ENCODE results near the gene AGPAT3. TPM values are rescaled to one million over a fixed set of nuclear protein-coding genes. Genes with fewer than 3 reads are reported as not detected.

Gene AGPAT3
- total and polyA plus RNA-seq, 10 of the 15 experiments (the other 5 are each of a cell fraction or from before 2014, with no cell fraction given): 1.2 to 110 (median 30.8) TPM

DNA sequence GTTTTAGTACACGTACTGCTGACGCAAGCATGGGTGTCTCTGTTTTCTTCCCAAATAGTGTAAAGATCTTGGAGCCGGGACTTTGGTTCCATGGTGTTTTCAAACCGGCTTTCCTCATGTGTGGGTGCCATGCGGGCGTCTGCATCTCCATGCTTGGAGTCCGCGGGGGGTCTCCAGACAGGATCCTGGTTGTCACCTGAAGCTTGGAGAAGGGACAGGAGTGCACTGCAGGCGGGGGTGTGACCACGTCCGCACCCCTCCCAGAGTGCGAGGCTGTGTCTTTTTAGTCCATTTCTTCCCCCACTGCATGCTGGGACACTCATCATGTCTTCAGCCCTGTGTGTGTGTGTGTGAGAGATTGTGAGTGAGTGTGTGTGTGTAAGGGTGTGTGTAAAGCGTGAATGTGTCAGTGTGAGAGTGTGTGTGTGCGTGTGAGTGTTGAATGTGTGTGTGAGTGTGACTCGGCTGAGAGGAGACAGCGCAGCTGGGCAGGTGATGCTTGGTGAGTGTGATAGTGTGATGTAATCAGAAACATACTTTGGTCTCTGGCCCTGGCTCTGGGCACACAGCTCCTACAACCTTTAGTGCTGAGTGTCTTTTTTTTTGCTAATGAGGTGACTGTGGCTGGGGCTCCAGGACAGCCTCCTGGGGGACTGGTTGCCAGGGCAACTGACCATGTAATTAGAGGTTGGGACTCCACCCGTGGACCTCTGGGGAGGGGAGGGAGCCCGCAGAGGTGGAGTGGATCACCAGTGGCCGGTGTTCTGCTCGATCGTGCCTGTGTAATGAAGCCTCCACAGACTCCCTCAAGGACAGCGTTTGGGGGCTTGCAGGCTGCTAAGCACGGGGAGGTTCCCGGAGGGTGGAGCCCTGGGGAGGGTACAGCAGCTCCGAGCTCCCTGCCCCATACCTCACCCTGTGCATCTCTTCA lies 55.1 kb downstream of the AGPAT3 start (continued):
- TF ChIP-seq, protein P1, sequence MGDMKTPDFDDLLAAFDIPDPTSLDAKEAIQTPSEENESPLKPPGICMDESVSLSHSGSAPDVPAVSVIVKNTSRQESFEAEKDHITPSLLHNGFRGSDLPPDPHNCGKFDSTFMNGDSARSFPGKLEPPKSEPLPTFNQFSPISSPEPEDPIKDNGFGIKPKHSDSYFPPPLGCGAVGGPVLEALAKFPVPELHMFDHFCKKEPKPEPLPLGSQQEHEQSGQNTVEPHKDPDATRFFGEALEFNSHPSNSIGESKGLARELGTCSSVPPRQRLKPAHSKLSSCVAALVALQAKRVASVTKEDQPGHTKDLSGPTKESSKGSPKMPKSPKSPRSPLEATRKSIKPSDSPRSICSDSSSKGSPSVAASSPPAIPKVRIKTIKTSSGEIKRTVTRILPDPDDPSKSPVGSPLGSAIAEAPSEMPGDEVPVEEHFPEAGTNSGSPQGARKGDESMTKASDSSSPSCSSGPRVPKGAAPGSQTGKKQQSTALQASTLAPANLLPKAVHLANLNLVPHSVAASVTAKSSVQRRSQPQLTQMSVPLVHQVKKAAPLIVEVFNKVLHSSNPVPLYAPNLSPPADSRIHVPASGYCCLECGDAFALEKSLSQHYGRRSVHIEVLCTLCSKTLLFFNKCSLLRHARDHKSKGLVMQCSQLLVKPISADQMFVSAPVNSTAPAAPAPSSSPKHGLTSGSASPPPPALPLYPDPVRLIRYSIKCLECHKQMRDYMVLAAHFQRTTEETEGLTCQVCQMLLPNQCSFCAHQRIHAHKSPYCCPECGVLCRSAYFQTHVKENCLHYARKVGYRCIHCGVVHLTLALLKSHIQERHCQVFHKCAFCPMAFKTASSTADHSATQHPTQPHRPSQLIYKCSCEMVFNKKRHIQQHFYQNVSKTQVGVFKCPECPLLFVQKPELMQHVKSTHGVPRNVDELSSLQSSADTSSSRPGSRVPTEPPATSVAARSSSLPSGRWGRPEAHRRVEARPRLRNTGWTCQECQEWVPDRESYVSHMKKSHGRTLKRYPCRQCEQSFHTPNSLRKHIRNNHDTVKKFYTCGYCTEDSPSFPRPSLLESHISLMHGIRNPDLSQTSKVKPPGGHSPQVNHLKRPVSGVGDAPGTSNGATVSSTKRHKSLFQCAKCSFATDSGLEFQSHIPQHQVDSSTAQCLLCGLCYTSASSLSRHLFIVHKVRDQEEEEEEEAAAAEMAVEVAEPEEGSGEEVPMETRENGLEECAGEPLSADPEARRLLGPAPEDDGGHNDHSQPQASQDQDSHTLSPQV (IDR thresholded peaks at IDR 0.05): no peak
- TF ChIP-seq KDM1A (IDR thresholded peaks at IDR 0.05; ENCODE audit: borderline replicate concordance) (no peak), MYC (IDR thresholded peaks at IDR 0.05; ENCODE audit: insufficient read depth, insufficient read length, insufficient replicate concordance, low read length, severe bottlenecking) (no peak), NR2F1 (conservative IDR thresholded peaks at IDR 0.05) (peak; percentile 70)

- Histone ChIP-seq H3K4me2 (ENCODE audit: control insufficient read depth, insufficient read depth) (peak overlapping the region; percentile 73), H3K9ac (ENCODE audit: control insufficient read depth, insufficient read depth, low read length) (peak overlapping the region; percentile 62), H3K4me3 (0 out of 2 replicates have a peak overlapping the region, but pooled peaks have one; percentile 6), H3K27me3 (replicated peaks in 1 of 2; ENCODE audit: control insufficient read depth in 2 of 2, insufficient read depth in 2 of 2, low read length in 1 of 2) (no peaks in the 10 kb centered on the region), H3K27ac (ENCODE audit: control insufficient read depth, insufficient read depth) (peak overlapping the region; percentile 92), H2AFZ (ENCODE audit: control insufficient read depth, low read depth, low read length) (no peak overlapping the region), H3K9me3 (replicated peaks; ENCODE audit: control insufficient read depth, insufficient read depth, low read length) (no peaks in the 10 kb centered on the region), H3K36me3 (ENCODE audit: control insufficient read depth in 2 of 2, insufficient read depth in 2 of 2, low read length in 1 of 2) (peaks cover 0 to 23% of the 10 kb centered on the region in 2 experiments; a peak in 3 of 4 replicates), H3K79me2 (ENCODE audit: control insufficient read depth, insufficient read depth, low read length) (peaks cover 84% of the 10 kb centered on the region), H4K20me1 (ENCODE audit: control insufficient read depth, insufficient read depth) (no peaks in the 10 kb centered on the region), H3K4me1 (ENCODE audit: control insufficient read depth, insufficient read depth, low read length) (peaks cover 27% of the 10 kb centered on the region)
- ChIA-PET RAD21 (ENCODE audit: unreplicated experiment) (interaction anchor here (0.7 to 2.6 kb wide), 17 partner anchors 9 to 276 kb away, joined by 3 to 24 read pairs (median 6); partner anchors contain the start of gene RRP1), POLR2A (interaction anchor here (0.6 to 3.7 kb wide), 11 partner anchors 10 to 116 kb away, joined by 3 to 31 read pairs (median 4); partner anchors contain the start of gene TRAPPC10), SMC1A (ENCODE audit: uncharacterized antibody, unreplicated experiment) (interaction anchor here (0.7 to 2.6 kb wide), 14 partner anchors 9 to 205 kb away, joined by 3 to 34 read pairs (median 4); no protein-coding TSS in a partner anchor), CTCF (interaction anchor here (0.7 to 3.3 kb wide), 5 partner anchors 9 to 92 kb away, joined by 3 to 24 read pairs (median 5); no protein-coding TSS in a partner anchor)
- FAIRE-seq (no peak), DNase-seq (ENCODE audit: low read depth, low spot score) (peak; percentile 39), ATAC-seq (peak; percentile 51)
- no TSS peak for BruUV-seq (replicated peaks)
- intact Hi-C loops (cut with micrococcal nuclease; ENCODE audit: unreplicated experiment): loop anchor here (1.0 to 5.0 kb wide), 2 partner anchors 36 to 254 kb away; no protein-coding TSS in a partner anchor
- 77% methylated on average over 10 of the region's 10 CpGs for WGBS (ENCODE audit: insufficient coverage, insufficient replicate concordance, low lambda C conversion rate, missing lambda C conversion rate)
- in situ Hi-C loops (cut with MboI): loop anchor here (5.0 kb wide), 1 partner anchor 114 kb away; no protein-coding TSS in a partner anchor
- TF ChIP-seq CHD4 (IDR thresholded peaks at IDR 0.05) (no peak), REST (IDR thresholded peaks at IDR 0.05; ENCODE audit: low read depth, low read length) (no peak), SMAD5 (IDR thresholded peaks at IDR 0.05; ENCODE audit: low read depth) (no peak), MYB (IDR thresholded peaks at IDR 0.05; ENCODE audit: borderline replicate concordance, low read depth, low read length) (no peak; the same call in 1 of the 2 replicates), RAD51 (IDR thresholded peaks at IDR 0.05) (peak; percentile 62; the same call in 1 of the 2 replicates), USF2 (IDR thresholded peaks at IDR 0.05; ENCODE audit: borderline replicate concordance, low read depth, low read length) (no peak), SREBF2 (IDR thresholded peaks at IDR 0.05; ENCODE audit: low read length) (no peak)
Measured at GRCh38 chr21:43921571-43921978, 56.6 kb downstream of the AGPAT3 start.
